HepG2 (cell line): Measurements from ENCODE around the gene GJB1. TPM values are rescaled to one million over a fixed set of nuclear protein-coding genes. Genes with fewer than 3 reads are reported as not detected.
A peak's percentile ranks its signal among the peaks of the same experiment; 100 is the strongest.

Experiments
- AKAP8 ChIP-seq: sonication (generic); formaldehyde crosslinking; IDR thresholded peaks from 2 replicates; pipeline ENCODE4 v1.5.1; 2020; ENCODE audit warnings: mild to moderate bottlenecking, missing genetic modification reagents
- EHMT2 ChIP-seq: fragments of 200-600 bp; sonication (generic); IDR thresholded peaks from 2 replicates; pipeline ENCODE4 v1.7.0; 2017; ENCODE audit warnings: antibody characterized with exemption, low read depth, low read length, borderline replicate concordance
- ETV6 ChIP-seq: sonication (generic); formaldehyde crosslinking; conservative IDR thresholded peaks from 2 replicates; pipeline ENCODE4 v1.4.0; 2020; ENCODE audit warnings: missing genetic modification reagents
- HDAC1 ChIP-seq: sonication (generic); formaldehyde crosslinking; IDR thresholded peaks from 2 replicates; pipeline ENCODE4 v1.5.1; 2020; ENCODE audit warnings: mild to moderate bottlenecking, missing genetic modification reagents
- IRF2 ChIP-seq: IDR thresholded peaks from 2 replicates; pipeline ENCODE4 v1.6.1; 2018; ENCODE audit warnings: missing genetic modification reagents, missing compliant biosample characterization
- NR2C2 ChIP-seq: sonication (generic); formaldehyde crosslinking; IDR thresholded peaks from 2 replicates; pipeline ENCODE4 v1.4.0; 2020; ENCODE audit warnings: missing genetic modification reagents, mild to moderate bottlenecking, moderate library complexity, borderline replicate concordance
- PBX2 ChIP-seq: IDR thresholded peaks from 2 replicates; pipeline ENCODE4 v1.6.1; 2016; ENCODE audit warnings: control low read depth
- THAP8 ChIP-seq: sonication (generic); formaldehyde crosslinking; IDR thresholded peaks from 2 replicates; pipeline ENCODE4 v1.5.1; 2020; ENCODE audit warnings: missing genetic modification reagents, mild to moderate bottlenecking, borderline replicate concordance
- TP53 ChIP-seq: sonication (generic); formaldehyde crosslinking; conservative IDR thresholded peaks from 2 replicates; pipeline ENCODE4 v1.4.0; 2020; ENCODE audit warnings: missing genetic modification reagents
- ZBTB34 ChIP-seq: sonication (generic); formaldehyde crosslinking; IDR thresholded peaks from 2 replicates; pipeline ENCODE4 v1.8.0; 2022; ENCODE audit warnings: mild to moderate bottlenecking, missing genetic modification reagents
- ZNF335 ChIP-seq: sonication (generic); formaldehyde crosslinking; IDR thresholded peaks from 2 replicates; pipeline ENCODE4 v1.4.0; 2020; ENCODE audit warnings: missing genetic modification reagents
- ZNF446 ChIP-seq: sonication (generic); formaldehyde crosslinking; IDR thresholded peaks from 2 replicates; pipeline ENCODE4 v1.5.0; 2020; ENCODE audit warnings: mild to moderate bottlenecking, missing genetic modification reagents
- ZNF567 ChIP-seq: sonication (generic); formaldehyde crosslinking; IDR thresholded peaks from 2 replicates; pipeline ENCODE4 v1.8.1; 2023; ENCODE audit warnings: mild to moderate bottlenecking, missing genetic modification reagents, borderline replicate concordance
- ZNF577 ChIP-seq: sonication (generic); formaldehyde crosslinking; IDR thresholded peaks from 2 replicates; pipeline ENCODE4 v1.4.0; 2020; ENCODE audit warnings: mild to moderate bottlenecking, low read depth, missing genetic modification reagents, borderline replicate concordance
- ZNF609 ChIP-seq: sonication (generic); formaldehyde crosslinking; IDR thresholded peaks from 2 replicates; pipeline ENCODE4 v1.4.0; 2020; ENCODE audit warnings: mild to moderate bottlenecking, missing genetic modification reagents, borderline replicate concordance
- ZNF839 ChIP-seq: sonication (generic); formaldehyde crosslinking; IDR thresholded peaks from 2 replicates; pipeline ENCODE4 v1.4.0; 2020; ENCODE audit warnings: missing genetic modification reagents, mild to moderate bottlenecking, borderline replicate concordance
- ZUFSP ChIP-seq: sonication (generic); formaldehyde crosslinking; IDR thresholded peaks from 2 replicates; pipeline ENCODE4 v1.9.0; 2021; ENCODE audit warnings: missing genetic modification reagents, mild to moderate bottlenecking, borderline replicate concordance
- polyA plus RNA-seq, 8 experiments: library from polyadenylated mRNA; depleted of rRNA in 3 of 8; stranded (reverse) in 7 of 8; unstranded in 1 of 8; fragments of >200 nt; fragmentation: Illumina TruSeq in 4 of 8; extraction: Trizol in 4 of 8; gene quantifications; 2 replicates each; pipeline versions ENCODE4 v1.2.1 to v1.2.3, GENCODE V29; 2011 to 2016; ENCODE audit warnings: low read depth in 4 of 8, missing spikeins in 1 of 8, mixed read lengths in 1 of 8; ENCODE audit not compliant: insufficient read depth in 1 of 8
- total RNA-seq, 5 experiments: library from RNA; depleted of rRNA; stranded (reverse); fragments of >200 nt; fragmentation: Illumina TruSeq; extraction: Trizol; gene quantifications; 2 replicates each; pipeline ENCODE4 v1.2.3, GENCODE V29; 2016; ENCODE audit warnings: low read depth in 1 of 5

Gene GJB1
- total and polyA plus RNA-seq, 2 of the 13 experiments (the other 11 are each of a cell fraction or from before 2014, with no cell fraction given) = 111 to 161 TPM

- TF ChIP-seq EHMT2 (no peak), ZNF577 (CRISPR knock-in tag) (no peak), ETV6 (CRISPR knock-in tag) (no peak), ZNF839 (CRISPR knock-in tag) (no peak), HDAC1 (peak; percentile 66), ZNF567 (CRISPR knock-in tag) (no peak), PBX2 (no peak), NR2C2 (CRISPR knock-in tag) (no peak), ZNF335 (CRISPR knock-in tag) (no peak), TP53 (CRISPR knock-in tag) (0 out of 2 replicates have a peak, but pooled peaks have one; percentile 24), ZNF609 (no peak; the same call in 1 of the 2 replicates), ZBTB34 (CRISPR knock-in tag) (no peak; the same call in 1 of the 2 replicates), IRF2 (no peak), THAP8 (CRISPR knock-in tag) (no peak), AKAP8 (no peak), ZUFSP (no peak), ZNF446 (CRISPR knock-in tag) (no peak)
Measured at GRCh38 chrX:71214604-71215337, 8.3 kb upstream of the GJB1 start (continued).
